ENCODE data around the gene PTPN3.
A peak's percentile ranks its signal among the peaks of the same experiment; 100 is the strongest.

The PTPN3 gene

DNA sequence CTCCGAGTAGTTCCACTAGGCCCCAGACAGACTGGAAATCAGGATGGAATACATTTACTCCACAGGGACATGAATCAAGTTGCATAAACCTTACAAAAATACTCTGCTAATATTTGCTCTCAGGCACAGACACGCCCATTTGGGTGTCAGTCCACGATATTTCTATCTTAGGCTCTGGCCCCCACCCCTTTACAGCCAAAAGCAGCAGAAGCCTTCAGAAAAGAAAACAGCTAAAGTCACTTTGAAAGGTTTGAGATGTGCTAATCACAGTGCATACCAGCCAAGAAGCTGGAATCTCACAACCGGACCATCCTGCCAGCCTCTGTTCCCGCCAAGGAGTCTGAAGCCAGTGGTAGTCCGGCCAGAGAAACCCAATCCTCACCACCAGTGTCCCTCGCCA, 22.6 kb downstream of the PTPN3 start:
- DNase-seq = no peak

DNA sequence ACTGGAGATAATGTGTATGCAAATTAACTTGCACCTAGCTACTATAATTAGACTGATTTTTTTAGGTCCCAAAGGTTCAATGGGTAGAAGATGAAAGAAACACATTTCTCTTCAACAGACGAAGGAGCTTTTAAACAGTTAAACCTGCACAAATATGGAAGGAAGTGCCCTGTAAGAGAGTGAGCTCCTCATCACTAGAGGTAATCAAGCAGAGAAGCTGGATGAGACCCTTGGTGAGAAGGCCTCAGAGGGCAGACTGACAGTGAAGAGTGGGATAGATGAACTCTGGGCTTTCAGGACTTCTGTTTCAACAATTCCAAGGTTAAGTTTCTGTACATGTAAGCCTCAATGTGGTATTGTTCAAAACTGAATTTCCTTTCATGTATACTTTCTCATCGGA, 23.2 kb downstream of the PTPN3 start:
- no peak for DNase-seq

DNA sequence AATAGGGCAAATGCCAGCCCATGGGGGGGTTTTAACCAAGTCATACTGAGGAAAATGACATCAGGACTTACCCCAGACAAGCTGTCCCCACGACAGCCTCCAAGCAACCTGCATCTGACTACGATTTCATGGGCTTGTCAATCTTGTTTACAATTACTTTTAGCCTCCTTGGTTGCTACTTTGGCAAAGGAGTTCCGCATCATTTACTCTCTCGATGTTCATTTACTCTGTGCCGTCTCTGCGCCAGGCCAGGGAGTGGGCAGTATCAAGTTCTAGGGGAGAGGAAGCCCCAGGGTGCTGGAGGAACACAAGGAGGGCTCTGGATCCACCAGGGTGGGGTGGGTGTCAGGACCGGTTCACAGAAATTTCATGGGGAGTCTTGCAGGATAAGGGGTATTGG, 23.9 kb downstream of the PTPN3 start:
- no peak for DNase-seq

DNA sequence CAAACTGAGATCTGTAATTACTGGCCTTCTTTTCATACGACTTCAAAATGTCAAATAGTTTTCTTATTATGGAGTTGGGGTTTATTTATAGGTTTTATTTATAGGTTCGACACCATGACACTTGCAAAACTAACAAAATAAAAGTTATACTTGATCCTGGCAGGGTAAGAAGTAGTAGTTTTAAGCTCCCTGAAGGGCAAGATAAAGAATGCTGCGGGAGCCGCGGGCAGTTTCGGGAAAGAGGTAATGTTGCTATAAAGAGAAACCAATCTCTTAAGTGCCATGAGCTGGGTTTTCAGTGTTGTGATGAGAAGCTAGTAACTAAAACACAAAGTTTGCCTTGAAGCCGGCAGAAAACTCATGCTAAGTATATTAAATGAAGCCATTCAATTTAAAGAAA, 24.8 kb downstream of the PTPN3 start:
- DNase-seq = no peak

DNA sequence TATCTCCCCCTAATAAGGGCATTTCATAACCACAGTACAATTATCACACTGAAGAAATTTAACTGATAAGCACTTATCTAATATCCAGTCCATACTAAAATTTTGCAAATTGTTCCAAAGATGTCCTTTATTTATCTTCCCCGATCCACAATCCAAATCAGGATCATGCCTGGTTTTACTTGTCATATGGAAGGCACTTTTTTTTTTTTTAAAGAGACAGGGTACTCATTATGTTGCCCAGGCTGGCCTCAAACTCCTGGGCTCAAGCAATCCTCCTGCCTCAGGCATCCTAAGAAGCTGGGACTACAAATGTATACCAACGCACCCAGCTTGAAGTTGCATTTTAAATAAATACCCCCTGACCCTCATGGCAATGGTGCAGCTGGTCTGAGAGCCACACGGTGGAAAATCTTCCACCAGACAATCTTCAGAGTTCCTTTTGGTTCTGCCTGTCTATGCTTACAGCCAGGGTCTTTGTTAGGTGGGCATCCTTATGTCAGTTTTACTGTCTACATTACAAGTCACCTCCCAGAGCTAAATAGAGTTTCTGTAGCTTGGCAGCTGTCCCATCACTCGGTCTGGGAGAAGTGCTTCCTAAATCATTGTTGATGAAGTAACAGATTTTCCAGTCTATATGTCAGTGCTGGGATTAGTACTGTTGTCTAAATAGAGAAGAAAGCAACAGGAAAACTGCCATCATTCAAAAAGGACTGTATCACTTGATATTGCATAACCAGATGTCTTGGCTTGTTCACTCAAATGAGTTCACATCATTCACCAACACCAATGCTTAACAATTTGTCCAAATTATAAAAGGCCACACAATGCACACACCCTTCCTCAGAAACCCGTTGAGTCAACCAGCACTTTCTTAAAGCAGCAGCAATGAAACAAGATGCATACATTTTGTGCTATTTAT, 26.4 kb downstream of the PTPN3 start:
- no peak for DNase-seq

DNA sequence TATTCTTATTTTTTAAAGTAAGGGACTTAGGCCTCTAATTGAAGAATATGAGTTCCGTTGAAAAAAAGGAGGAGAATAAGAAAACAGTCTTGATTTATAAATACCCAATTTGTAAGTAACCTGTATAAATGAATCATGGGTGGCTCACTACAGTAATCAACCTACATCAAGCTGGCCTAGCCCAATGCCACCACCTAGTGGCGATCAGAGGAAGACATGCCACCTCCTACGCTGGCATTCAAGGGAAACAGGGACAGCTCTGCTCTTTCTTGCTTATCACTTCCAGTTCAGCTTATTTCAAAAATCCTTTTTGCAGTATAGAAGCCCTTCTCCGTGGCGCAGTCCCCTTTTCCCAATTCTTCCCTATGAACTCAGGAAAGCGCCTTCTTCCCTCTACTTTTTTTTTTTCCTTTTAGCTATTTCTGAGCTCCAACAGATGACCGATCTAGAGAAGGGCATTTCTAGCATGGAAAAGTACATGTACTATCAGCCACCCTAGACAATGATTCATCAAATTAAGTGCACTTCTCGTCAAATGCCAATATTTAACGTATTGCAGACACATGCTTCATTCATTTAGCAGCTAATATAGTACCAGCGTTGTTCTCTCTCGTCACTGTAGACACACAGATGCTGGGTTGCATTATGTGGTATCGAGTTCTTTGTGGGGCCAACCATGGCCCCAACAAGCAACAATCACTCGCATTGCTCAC, 28.3 kb downstream of the PTPN3 start:
- peak; percentile 61 for DNase-seq

DNA sequence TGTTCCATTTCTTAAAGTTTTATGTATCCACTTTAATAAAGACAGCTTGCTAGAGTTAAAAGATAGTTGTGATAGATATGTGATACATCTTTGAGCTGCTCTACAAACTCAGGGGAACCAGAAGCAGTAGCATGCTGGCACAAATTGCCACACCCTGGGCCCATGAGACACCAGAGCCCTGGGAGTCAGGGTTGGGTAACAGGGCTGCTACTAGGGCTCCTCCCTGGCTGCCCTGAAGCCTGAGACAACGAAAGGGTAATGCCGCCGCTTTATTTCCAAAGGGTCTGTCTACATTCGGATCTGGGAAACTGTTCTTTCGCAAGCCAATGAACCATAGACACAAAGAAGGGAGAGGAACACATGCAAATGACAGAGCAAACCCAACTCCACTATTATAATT, 29.2 kb downstream of the PTPN3 start:
- no peak for DNase-seq

DNA sequence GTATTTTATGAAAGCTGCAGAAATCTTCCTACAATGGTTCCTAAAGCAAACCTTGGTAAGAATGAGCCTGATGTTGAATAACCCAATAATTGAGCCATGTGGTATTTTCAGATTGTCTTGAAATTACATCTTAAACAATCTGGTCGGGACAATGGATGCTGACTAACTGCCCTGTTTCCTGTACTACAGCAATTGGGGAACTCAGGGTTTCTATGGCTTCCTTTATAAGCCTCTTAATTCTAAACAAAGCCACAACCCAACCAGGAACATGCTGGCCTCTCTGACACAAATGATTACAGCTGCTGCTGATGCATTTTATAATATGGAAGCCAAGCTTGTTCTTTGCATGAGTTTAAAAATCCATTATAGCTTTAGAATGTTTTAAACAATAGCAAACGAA, 30.2 kb downstream of the PTPN3 start:
- DNase-seq = peak; percentile 40

DNA sequence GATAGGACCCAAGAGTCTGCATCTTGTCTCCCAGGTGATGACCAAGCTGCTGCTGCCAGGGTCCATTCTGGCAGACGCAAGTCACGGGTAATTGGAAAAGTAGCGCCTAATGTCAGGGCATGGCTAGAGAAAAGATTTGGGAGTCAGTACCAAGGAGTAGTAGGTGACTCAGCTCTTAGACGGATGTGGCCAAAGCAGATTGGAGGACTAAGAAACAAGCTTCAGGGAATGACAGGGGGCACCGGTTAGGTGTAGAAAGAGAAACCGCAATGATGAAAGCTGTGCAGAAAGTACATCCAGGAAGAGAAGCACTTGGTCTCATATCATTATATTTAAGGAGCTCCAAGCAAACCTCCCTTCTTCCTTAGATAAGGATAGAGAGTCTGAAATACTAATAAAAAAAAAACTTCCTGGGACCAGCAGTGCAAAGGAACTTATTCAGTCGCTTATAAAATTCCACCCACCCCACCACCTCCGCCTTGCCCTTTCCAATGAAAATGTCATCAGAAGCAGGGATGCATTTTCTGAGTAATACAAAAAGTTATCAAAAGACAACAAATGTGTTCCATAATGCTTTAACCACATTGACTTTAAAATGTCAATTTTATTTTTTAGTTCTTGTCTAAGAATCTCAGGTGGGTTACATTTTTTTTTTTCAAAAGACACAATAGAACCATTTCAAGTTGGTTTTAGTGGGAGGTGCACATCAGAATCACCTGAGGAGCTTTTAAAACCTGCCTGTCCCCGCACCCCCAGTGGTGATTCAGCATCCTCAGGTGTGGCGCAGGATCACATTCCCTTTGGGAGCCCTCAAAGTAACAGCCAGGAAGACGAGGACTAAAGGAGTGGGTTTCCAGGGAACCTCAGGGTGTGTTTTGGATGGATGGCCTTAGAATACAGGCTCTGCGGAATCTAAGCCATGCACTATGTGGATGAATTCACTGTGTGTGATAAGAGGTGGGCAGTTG, 31.2 kb downstream of the PTPN3 start:
- DNase-seq = no peak

DNA sequence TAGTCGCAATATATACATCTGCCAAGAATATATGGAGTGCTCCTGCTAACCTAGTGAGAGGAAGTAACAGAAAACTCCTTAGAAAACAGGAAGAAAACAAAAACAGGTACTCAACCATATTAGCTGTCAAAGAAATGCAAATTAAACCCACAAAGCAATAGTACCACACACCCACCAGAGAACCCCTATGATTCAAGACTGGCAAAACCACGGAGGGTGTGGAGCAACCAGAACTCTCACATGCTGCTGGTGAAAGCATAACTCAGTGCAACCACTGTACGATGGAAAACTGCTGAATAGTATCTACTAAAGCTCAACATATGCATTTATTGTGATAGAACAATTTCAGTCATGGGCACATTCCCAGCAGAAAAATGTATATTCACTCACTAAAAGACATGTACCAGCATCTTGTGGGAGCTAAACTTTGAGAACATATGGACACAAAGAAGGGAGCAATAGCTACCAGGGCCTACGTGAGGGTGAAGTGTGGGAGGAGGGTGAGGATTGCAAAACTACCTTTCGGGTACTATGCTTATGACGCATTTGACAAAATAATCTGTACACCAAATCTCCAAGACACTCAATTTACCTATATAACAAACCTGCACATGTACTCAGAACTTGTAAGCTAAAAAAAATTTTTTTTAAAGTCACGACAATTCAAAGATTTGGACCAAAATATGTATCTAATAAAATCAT, 34.0 kb downstream of the PTPN3 start:
- DNase-seq = no peak

DNA sequence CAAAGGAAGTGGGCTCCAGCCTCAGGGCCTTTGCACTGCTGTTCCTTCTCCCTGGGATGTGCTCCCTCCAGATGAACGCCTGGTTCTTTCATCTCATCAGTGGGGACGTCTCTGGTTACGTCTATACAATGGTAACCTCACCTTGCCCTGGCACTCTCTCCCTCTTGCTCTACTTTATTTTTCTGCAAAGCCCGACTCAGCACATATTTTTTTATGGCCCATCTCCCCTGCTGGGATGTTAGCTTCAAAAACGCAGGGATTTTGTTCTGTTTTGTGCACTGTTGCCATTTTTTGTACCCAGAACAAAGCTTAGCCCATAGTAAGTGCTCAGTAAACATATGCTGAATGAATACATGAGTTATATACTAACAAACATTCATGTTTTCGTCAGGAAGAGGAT, 37.5 kb downstream of the PTPN3 start:
- no peak for DNase-seq

DNA sequence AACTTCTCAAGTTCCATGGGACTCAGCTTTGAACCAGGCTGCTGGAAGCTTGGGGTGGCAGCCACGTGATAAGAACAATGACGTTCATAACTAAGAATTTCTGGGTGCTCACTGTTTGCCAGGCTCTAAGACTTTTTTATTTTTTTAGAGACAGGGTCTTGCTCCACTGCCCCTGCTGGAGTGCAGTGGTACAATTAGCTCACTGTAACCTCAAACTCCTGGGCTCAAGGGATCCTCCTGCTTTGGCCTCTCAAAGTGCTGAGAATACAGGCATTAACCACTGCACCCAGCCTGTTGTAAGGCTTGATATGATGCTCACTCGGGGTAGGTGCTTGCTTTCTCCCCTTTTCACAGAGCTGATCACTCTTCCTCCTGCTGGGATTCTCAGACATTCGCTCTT, 38.7 kb downstream of the PTPN3 start:
- no peak for DNase-seq

DNA sequence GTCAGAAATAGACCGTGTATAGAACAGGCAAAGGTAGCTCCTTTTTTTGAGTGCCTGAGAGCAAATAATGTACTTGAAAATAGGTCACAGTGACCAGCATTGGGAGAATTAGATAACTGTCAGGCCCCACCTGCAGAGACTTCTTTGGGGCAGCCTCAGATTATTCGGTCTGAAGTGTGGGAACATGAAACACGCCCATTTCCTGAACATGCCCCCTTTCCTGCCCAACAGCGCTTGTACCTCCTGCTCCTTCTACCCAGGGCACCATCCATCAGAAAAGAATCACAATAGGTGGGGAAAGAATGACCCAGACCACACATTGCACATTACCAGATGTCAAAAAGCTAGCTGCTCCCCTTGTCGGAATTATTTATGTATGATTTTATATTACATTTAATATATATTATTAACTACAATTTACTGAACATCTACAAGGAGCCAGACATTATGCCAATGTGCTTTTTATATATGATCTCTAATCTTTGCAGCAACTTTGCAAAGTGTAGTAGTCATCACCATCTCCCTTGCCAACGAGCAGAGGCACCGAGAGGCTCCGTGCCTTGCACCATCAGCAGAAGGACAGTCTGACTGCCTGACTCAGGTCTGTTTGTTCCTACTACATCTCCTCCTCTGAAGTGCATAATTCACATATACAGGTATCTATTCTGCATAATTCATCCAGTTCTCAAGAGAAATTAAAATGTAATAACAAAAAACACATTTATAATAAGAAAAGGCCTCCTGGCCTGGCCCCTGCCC, 39.5 kb downstream of the PTPN3 start:
- DNase-seq = no peak

DNA sequence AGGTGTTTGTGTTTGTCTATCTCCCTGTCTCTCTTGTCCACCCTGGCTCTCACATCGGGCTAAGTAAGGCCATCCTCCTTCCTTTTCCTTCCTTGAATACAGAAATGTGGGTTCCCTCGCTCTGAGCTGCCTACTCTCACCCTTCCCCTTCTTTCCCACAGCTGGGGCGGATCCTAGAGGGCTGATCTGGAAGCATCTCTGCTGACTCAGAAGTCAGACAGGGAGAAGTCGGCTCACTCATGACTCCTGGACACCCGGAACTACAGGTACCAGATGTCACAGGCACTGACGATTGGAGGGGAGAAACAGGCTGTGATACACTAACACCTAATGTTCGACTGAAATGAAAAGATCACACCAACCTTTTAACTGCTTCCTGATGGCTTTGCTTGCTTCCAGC, 41.3 kb downstream of the PTPN3 start:
- no peak for DNase-seq

DNA sequence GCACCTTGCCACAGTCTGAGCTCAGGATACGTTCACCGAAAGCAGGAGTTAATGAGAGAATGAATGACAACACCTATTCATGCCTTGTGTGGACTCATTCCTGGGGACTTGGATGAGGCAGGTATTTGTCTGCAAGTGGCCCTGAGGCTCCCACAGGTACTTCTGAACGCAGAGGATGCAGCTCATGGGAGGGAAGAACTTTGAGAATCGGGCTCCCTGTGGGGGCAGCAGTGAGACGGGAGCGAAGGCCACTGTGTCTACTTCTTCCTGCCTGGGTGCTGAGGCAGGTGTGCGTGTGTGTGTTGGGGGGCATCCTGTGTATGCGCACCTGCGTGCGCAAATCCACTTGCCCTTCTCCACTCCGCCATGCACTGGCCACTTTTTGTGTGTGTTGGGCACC, 42.2 kb downstream of the PTPN3 start:
- no peak for DNase-seq

DNA sequence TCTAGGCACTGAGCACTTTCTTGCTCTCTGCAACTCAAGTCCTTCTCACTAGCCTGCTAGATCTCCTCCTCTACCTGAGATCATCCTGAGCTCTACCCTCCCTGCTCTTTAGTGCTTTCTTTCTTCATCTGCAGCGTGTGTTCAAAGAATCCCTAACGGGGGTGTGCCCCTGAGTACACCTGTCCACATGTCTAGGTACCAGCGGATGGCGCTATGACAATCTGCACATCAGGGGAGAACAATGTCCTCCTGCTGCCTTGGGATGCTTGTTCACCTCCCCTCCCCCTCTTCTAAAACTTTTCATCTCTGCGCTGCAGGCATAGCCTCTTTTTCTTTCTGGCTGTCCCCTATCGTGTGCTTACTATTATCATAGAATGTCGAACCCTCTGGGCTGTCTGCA, 42.7 kb downstream of the PTPN3 start:
- DNase-seq = no peak

DNA sequence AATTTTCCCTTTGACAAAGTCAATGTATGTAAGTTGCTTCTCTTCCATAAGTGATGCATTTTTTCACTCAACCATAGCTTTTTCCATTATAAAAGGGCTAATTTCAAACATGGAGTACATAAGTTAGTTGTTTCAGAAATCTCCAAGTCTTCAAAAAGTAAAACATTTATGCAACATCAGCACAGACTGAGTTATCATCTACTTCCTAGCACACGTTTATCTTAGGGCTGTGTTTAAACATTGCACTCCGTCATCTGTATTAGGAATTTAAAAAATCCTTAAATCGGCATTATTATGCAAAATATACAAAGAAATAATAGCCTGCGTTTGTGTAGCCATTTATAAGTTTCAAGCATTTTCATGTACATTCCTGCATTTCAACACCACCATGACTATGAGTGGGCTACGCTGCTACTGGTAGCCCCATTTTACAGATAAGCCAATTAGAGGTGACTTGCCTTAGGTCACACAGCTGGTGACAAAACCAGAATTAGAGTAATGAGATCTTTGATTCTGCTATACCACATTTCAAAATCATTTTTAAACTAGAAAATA, 43.4 kb downstream of the PTPN3 start:
- no peak for DNase-seq

DNA sequence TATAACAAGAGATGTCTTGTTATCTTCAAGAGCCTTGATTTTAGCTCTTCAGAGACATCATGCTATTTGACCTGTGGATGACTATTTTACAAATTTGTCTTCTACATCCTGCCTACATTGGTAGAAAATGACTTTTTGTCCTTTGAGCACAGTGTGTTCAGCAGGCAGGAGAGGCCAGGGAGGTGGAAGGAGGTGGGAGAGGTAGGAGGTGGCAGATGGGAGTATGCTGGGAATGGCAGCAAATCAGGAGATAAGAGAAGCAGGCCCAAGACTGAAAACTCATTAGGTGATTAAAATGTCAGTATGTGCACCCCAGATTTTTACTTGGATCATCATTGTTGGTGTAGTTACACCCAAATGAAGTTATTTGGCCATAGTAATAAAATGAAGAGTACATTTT, 44.1 kb downstream of the PTPN3 start:
- no peak for DNase-seq

DNA sequence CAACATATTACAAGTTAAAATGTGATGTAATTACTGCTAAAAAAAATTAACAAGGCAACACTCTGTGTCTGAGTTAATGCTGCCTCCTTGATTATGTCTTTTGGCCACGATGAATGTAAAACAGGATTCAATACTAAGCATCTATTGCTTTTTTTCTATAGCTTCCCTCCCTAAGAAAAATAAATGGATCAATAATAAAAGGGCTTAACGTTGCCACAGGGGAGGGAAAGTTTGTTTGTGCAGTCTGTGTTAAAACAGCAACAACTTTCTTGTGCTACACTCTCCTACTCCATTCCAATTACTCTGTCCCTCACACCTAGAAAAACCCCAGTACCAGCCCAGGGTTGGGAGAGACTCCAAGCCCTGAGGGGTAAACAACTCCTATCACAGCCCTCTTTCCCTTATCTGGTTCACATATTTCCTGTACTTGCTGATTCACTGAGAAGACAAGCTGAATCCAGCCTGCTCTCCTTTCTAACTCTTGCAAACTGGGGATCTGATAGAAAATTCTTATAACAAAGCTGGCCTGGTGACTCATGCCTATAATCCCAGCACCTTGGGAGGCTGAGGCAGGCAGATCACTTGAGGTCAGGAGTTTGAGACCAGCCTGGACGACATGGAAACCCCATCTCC, 44.8 kb downstream of the PTPN3 start:
- no peak for DNase-seq

DNA sequence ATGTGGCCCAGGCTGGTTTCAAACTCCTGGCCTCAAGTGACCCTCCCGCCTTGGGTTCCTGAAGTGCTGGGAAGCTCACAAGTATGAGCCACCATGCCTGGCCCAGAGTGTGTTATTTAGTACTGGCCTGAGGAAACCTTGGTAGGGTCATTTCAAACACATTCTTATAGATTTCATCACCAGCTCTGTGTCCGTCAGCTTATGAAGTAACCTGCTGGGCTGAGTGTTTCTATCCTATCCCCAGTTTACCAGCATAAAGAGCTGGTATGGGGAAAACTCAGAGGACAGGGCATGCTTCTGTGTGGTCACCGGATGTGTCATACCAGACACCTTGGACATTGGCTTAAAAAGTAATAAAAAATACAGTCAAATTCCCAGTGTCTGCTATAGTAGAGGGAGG, 45.3 kb downstream of the PTPN3 start:
- no peak for DNase-seq

Measured in NCI-H1436 (cell line).